Loucy (cell line): Measurements from ENCODE around the gene LOXHD1.

ENCODE experiments used
- H2AFZ ChIP-seq: fragments of 200-600 bp; sonication (generic); 2 replicates; pipeline ENCODE4 v1.6.0; 2016; ENCODE audit warnings: antibody characterized with exemption, mild to moderate bottlenecking, low read length, moderate library complexity
- H3F3A ChIP-seq: fragments of 200-600 bp; 2 replicates; pipeline ENCODE4 v1.6.0; 2016; ENCODE audit warnings: antibody characterized with exemption, low read depth, mild to moderate bottlenecking
- H3K27me3 ChIP-seq: fragments of 200-600 bp; sonication (generic); 2 replicates; pipeline ENCODE4 v1.6.1; 2014; ENCODE audit warnings: low read length, mild to moderate bottlenecking; ENCODE audit not compliant: insufficient read depth, poor library complexity, severe bottlenecking
- H3K36me3 ChIP-seq: fragments of 200-600 bp; sonication (generic); 2 replicates; pipeline ENCODE4 v1.6.1; 2016; ENCODE audit warnings: low read length; ENCODE audit not compliant: insufficient read depth
- H3K4me1 ChIP-seq: fragments of 200-600 bp; sonication (generic); 2 replicates; pipeline ENCODE4 v1.5.1; 2014; ENCODE audit warnings: low read length, mild to moderate bottlenecking; ENCODE audit not compliant: insufficient read depth, poor library complexity, severe bottlenecking
- H3K4me2 ChIP-seq: fragments of 200-600 bp; sonication (generic); 2 replicates; pipeline ENCODE4 v1.6.0; 2014; ENCODE audit warnings: antibody characterized with exemption, low read length, low read depth, mild to moderate bottlenecking; ENCODE audit not compliant: poor library complexity, severe bottlenecking
- H3K4me3 ChIP-seq: fragments of 200-600 bp; sonication (generic); 2 replicates; pipeline ENCODE4 v1.5.1; 2014; ENCODE audit warnings: low read length, mild to moderate bottlenecking, mixed read lengths; ENCODE audit not compliant: poor library complexity, severe bottlenecking
- H3K79me2 ChIP-seq: fragments of 200-600 bp; sonication (generic); 2 replicates; pipeline ENCODE4 v1.6.1; 2014; ENCODE audit warnings: low read length; ENCODE audit not compliant: insufficient read depth
- H3K9ac ChIP-seq: fragments of 200-600 bp; sonication (generic); 2 replicates; pipeline ENCODE4 v1.6.0; 2014; ENCODE audit warnings: mild to moderate bottlenecking, low read depth, low read length, moderate library complexity; ENCODE audit not compliant: poor library complexity, severe bottlenecking
- H3K9me2 ChIP-seq: fragments of 200-600 bp; sonication (generic); replicated peaks from 2 replicates; pipeline ENCODE4 v1.6.1; 2016; ENCODE audit warnings: low read depth, low read length, mixed read lengths
- H3K9me3 ChIP-seq: fragments of 200-600 bp; sonication (generic); 2 replicates; pipeline ENCODE4 v1.6.1; 2014; ENCODE audit warnings: mild to moderate bottlenecking, antibody characterized with exemption, low read length, low read depth; ENCODE audit not compliant: insufficient read depth
- H4K20me1 ChIP-seq: fragments of 200-600 bp; sonication (generic); 2 replicates; pipeline ENCODE4 v1.6.0; 2014; ENCODE audit warnings: antibody characterized with exemption, low read length, mild to moderate bottlenecking; ENCODE audit not compliant: insufficient read depth, poor library complexity, severe bottlenecking
- EZH2phosphoT487 ChIP-seq: fragments of 200-600 bp; IDR thresholded peaks from 2 replicates; pipeline ENCODE4 v1.6.1; 2018; ENCODE audit warnings: antibody characterized with exemption, mild to moderate bottlenecking, moderate library complexity, borderline replicate concordance
- TF ChIP-seq, protein P1 (sequence below): fragments of 200-600 bp; sonication (generic); conservative IDR thresholded peaks from 2 replicates; pipeline ENCODE4 v1.5.1; 2014; ENCODE audit warnings: mild to moderate bottlenecking, antibody characterized with exemption, low read length

LOXHD1 gene

GRCh38 chr18:46668135-46668534 lies 11.1 kb upstream of the LOXHD1 start:
- H4K20me1 ChIP-seq, result no peaks in the 10 kb centered on the region
- TF ChIP-seq, protein P1, sequence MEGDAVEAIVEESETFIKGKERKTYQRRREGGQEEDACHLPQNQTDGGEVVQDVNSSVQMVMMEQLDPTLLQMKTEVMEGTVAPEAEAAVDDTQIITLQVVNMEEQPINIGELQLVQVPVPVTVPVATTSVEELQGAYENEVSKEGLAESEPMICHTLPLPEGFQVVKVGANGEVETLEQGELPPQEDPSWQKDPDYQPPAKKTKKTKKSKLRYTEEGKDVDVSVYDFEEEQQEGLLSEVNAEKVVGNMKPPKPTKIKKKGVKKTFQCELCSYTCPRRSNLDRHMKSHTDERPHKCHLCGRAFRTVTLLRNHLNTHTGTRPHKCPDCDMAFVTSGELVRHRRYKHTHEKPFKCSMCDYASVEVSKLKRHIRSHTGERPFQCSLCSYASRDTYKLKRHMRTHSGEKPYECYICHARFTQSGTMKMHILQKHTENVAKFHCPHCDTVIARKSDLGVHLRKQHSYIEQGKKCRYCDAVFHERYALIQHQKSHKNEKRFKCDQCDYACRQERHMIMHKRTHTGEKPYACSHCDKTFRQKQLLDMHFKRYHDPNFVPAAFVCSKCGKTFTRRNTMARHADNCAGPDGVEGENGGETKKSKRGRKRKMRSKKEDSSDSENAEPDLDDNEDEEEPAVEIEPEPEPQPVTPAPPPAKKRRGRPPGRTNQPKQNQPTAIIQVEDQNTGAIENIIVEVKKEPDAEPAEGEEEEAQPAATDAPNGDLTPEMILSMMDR, result no peak
- TF ChIP-seq EZH2phosphoT487, result no peak
- H3F3A ChIP-seq, result no peaks in the 10 kb centered on the region
- no peak overlapping the region for H2AFZ ChIP-seq
- no peaks in the 10 kb centered on the region for H3K4me1 ChIP-seq
- no peaks in the 10 kb centered on the region for H3K9me2 ChIP-seq
- no peaks in the 10 kb centered on the region for H3K79me2 ChIP-seq
- H3K9me3 ChIP-seq, result no peaks in the 10 kb centered on the region
- H3K9ac ChIP-seq, result no peak overlapping the region
- H3K4me2 ChIP-seq, result no peak overlapping the region
- H3K4me3 ChIP-seq, result no peak overlapping the region
- no peaks in the 10 kb centered on the region for H3K27me3 ChIP-seq
- H3K36me3 ChIP-seq, result no peaks in the 10 kb centered on the region

DNA sequence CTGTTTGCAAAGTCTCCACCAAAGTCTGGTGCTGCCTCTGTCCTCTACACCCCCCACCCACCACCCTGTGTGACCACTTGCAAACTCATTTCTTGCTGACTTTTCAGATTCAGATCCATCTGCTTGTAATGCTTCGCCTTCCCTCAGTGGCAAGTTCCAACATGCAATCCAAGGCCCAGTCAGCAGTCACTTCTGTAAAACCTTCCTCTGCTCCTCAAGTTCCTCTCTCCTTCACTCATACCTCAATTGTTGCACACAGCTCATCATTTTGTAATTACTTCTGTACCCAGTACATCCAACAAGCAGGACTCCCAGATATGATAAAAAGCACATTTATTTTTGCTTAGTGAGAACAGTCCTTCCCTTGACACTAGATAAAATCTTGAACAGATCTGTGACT lies 6.5 kb upstream of the LOXHD1 start:
- TF ChIP-seq, protein P1, result no peak
- TF ChIP-seq EZH2phosphoT487, result no peak
- no peak overlapping the region for H3K4me2 ChIP-seq

GRCh38 chr18:46660957-46661749 lies 4.1 kb upstream of the LOXHD1 start:
- no peaks in the 10 kb centered on the region for H3F3A ChIP-seq
- TF ChIP-seq, protein P1, result no peak
- no peak for TF ChIP-seq EZH2phosphoT487
- no peaks in the 10 kb centered on the region for H3K36me3 ChIP-seq
- H3K27me3 ChIP-seq, result no peaks in the 10 kb centered on the region
- H3K4me1 ChIP-seq, result no peaks in the 10 kb centered on the region
- H3K9me2 ChIP-seq, result no peaks in the 10 kb centered on the region
- H3K9ac ChIP-seq, result no peak overlapping the region
- no peak overlapping the region for H3K4me3 ChIP-seq
- H3K79me2 ChIP-seq, result no peaks in the 10 kb centered on the region
- no peaks in the 10 kb centered on the region for H4K20me1 ChIP-seq
- no peaks in the 10 kb centered on the region for H3K9me3 ChIP-seq
- no peak overlapping the region for H2AFZ ChIP-seq
- H3K4me2 ChIP-seq, result no peak overlapping the region

More for the DNA sequence above, 6.5 kb upstream of the LOXHD1 start:
- H3K36me3 ChIP-seq, result no peaks in the 10 kb centered on the region
- H3K9me3 ChIP-seq, result no peaks in the 10 kb centered on the region
- H3K27me3 ChIP-seq, result no peaks in the 10 kb centered on the region
- no peaks in the 10 kb centered on the region for H3K79me2 ChIP-seq
- H3K9me2 ChIP-seq, result no peaks in the 10 kb centered on the region
- no peak overlapping the region for H3K4me3 ChIP-seq
- H4K20me1 ChIP-seq, result no peaks in the 10 kb centered on the region
- no peak overlapping the region for H3K9ac ChIP-seq
- H2AFZ ChIP-seq, result no peak overlapping the region
- H3K4me1 ChIP-seq, result no peaks in the 10 kb centered on the region
- no peaks in the 10 kb centered on the region for H3F3A ChIP-seq
